ENCODE measurements around the gene OR5K2. TPM values are rescaled to one million over a fixed set of nuclear protein-coding genes. Genes with fewer than 3 reads are reported as not detected.

The OR5K2 gene
- total and polyA plus RNA-seq, 2 of the 4 experiments (the other 2 are of a cell fraction): not detected

DNA sequence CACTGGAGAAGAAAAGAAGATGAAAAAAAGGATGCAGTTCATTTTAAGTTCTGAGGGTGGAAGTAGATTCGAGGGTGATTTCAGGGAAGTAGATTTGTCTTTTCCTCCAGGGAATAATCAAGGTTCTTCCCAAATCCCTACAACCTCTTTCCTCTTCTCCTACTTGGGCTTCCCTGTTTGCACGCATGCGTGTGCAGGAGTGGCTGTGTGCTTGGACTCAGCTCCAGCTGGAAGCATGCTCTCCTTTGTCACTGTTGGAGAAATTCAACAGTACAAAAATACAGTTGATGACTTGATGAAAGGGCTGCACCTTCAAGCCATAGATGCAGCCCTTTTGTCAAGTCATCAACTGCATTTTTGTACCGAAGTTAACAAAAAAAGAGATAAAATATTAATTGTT lies 3.8 kb downstream of the OR5K2 start:
- no peak overlapping the region for H4K5ac ChIP-seq (ENCODE audit: low read depth, low read length)
- no peak overlapping the region for H3K4me2 ChIP-seq (ENCODE audit: low read depth, low read length)
- H4K20me1 ChIP-seq (ENCODE audit: insufficient read depth, low read length): no peaks in the 10 kb centered on the region
- no TSS peak for BruUV-seq (replicated peaks)
- no peaks in the 10 kb centered on the region for H3K36me3 ChIP-seq (ENCODE audit: control insufficient read depth, insufficient read depth, low read length)
- no peaks in the 10 kb centered on the region for H3K79me1 ChIP-seq (ENCODE audit: low read depth in 1 of 2, low read length in 2 of 2)
- no peaks in the 10 kb centered on the region for H3K9me3 ChIP-seq (ENCODE audit: control insufficient read depth, insufficient read depth, low read length)
- no peak overlapping the region for H4K8ac ChIP-seq (ENCODE audit: low read depth in 2 of 2, low read length in 2 of 2)
- no peaks in the 10 kb centered on the region for H3K9me1 ChIP-seq (ENCODE audit: insufficient read depth, low read length)
- H4K91ac ChIP-seq (ENCODE audit: insufficient read depth, low read depth, low read length): no peak overlapping the region
- dilution Hi-C loops (cut with HindIII; ENCODE audit: low sequenced_read_pairs, unreplicated experiment) (no loop called here), in situ Hi-C loops (cut with MboI; ENCODE audit: low sequenced_read_pairs) (no loop called here), intact Hi-C loops (cut with micrococcal nuclease) (no loop called here)
- H2BK20ac ChIP-seq (ENCODE audit: low read depth, low read length): no peak overlapping the region
- H2AK9ac ChIP-seq (replicated peaks; ENCODE audit: low read depth, low read length, poor library complexity): no peak overlapping the region
- H3K56ac ChIP-seq (ENCODE audit: extremely low read depth, insufficient read depth, low read length): no peak overlapping the region
- no peak overlapping the region for H2AK5ac ChIP-seq (ENCODE audit: low read depth, low read length)
- no peak for DNase-seq
- H3K18ac ChIP-seq (ENCODE audit: low read depth, low read length): no peak overlapping the region
- no peak overlapping the region for H2BK5ac ChIP-seq (ENCODE audit: low read depth, low read length, poor library complexity, severe bottlenecking)
- no peaks in the 10 kb centered on the region for H3K4me1 ChIP-seq (ENCODE audit: control insufficient read depth, insufficient read depth, low read length)
- H2AFZ ChIP-seq (replicated peaks; ENCODE audit: low read length, poor library complexity): no peak overlapping the region
- ChIA-PET CTCF (no interaction called here), POLR2A (ENCODE audit: unreplicated experiment) (no interaction called here)
- no peak for TF ChIP-seq MAZ (IDR thresholded peaks at IDR 0.05; ENCODE audit: borderline replicate concordance, low read depth, low read length)
- no peak for TF ChIP-seq SMC3 (IDR thresholded peaks at IDR 0.05; ENCODE audit: low read depth, low read length)
- no peak for TF ChIP-seq POLR2A (IDR thresholded peaks at IDR 0.05; ENCODE audit: low read depth, low read length)
- no peak for TF ChIP-seq FOS (IDR thresholded peaks at IDR 0.05; ENCODE audit: low read depth, low read length)
- TF ChIP-seq MAFK (IDR thresholded peaks at IDR 0.05; ENCODE audit: low read depth, low read length): no peak
- TF ChIP-seq, protein P1, sequence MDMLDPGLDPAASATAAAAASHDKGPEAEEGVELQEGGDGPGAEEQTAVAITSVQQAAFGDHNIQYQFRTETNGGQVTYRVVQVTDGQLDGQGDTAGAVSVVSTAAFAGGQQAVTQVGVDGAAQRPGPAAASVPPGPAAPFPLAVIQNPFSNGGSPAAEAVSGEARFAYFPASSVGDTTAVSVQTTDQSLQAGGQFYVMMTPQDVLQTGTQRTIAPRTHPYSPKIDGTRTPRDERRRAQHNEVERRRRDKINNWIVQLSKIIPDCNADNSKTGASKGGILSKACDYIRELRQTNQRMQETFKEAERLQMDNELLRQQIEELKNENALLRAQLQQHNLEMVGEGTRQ (IDR thresholded peaks at IDR 0.05; ENCODE audit: low read depth, low read length): no peak
- no CpG with 5 or more reads among the region's 4 CpGs for WGBS, 2 experiments (ENCODE audit: extremely low coverage in 2 of 2, insufficient read length in 1 of 2)
- H3K27ac ChIP-seq (ENCODE audit: insufficient read depth, low read length): no peak overlapping the region
- H2BK15ac ChIP-seq (ENCODE audit: low read depth, low read length): no peak overlapping the region
- H3K9ac ChIP-seq (ENCODE audit: low read depth, low read length): no peak overlapping the region
- H3K4me3 ChIP-seq (ENCODE audit: insufficient read depth, low read depth, low read length): no peak overlapping the region
- H3K23ac ChIP-seq (ENCODE audit: low read depth, low read length): no peak overlapping the region
- no peak for ATAC-seq (ENCODE audit: low read depth)
- no peak overlapping the region for H3K14ac ChIP-seq (replicated peaks; ENCODE audit: low read depth, low read length)
- H3K4ac ChIP-seq (ENCODE audit: low read depth, low read length): no peak overlapping the region
- H2BK120ac ChIP-seq (ENCODE audit: low read depth, low read length): no peak overlapping the region
- H3K27me3 ChIP-seq (ENCODE audit: control insufficient read depth, insufficient read depth, low read length): no peaks in the 10 kb centered on the region
